HG03442 (cell line): Measurements from ENCODE around the gene JDP2.
A peak's percentile ranks its signal among the peaks of the same experiment; 100 is the strongest.

ENCODE experiments used
- ATAC-seq: cut with Tn5 transposase; IDR thresholded peaks from one replicate; pipeline ENCODE4 v1.9.1; 2021; ENCODE audit warnings: mild to moderate bottlenecking, moderate library complexity; ENCODE audit not compliant: unreplicated experiment

Gene JDP2

DNA sequence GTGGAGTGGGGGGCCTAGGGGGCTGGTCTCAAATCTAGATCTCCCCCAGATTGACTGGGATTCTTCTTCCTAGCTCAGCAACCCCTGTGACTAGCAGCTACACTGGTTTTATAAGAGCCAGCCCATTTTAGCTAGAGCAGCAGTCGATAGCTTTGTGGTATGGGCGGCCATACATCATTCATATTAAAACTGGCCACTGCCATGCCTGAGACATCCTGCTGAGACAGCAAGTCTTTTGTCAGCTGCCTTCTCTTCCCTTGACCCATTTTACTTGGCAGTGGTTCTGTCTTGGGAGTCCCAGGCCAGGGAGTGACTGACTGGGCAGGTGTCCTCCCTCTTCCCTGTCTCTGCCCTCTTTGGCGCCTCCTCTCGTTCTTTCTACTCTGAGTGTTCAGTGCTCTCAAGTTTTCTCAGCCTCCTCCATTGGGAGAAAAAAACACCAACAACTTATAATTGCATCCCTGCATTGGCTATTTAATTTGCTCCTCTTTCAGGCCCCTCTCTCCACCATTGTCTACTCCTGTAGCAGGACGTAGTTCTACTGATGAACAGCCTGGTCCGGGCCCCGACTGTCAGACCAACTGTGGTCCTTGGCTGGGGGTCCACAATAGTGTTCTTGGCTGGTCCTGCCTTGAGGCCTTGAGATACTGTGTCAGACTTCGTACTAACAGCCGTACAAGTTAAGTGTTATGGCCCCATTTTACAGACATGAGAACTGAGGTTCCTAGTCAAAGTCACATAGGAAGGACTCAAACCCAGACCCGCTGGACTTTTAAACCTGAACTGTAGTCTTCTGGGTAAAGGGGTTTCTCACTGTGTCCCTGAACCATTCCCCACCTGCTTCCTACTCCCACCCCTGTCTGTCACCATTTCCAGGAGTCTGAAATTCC is 18.3 kb upstream of the JDP2 start:
- no peak for ATAC-seq

DNA sequence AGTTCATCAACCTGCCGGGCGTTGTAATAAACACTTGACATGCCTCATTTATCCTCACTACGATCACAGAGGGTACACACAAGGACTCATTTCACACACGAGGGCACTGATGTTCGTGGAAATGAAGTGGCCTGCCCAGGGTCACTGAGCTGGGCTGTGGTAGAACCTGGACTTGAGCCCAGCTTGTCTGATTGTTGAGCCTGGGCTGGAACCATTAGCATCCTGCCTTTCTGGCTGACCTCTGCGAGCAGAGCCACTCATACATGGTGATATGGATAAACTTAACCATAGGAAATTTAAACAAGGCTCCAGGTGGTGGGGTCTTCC is 16.6 kb upstream of the JDP2 start:
- ATAC-seq: no peak

- no peak for ATAC-seq
Measured at GRCh38 chr14:75413013-75413412, 14.8 kb upstream of the JDP2 start.

GRCh38 chr14:75417674-75418073 is 10.1 kb upstream of the JDP2 start:
- ATAC-seq: no peak

GRCh38 chr14:75418850-75419768 is 8.7 kb upstream of the JDP2 start:
- ATAC-seq: peak; percentile 77

DNA sequence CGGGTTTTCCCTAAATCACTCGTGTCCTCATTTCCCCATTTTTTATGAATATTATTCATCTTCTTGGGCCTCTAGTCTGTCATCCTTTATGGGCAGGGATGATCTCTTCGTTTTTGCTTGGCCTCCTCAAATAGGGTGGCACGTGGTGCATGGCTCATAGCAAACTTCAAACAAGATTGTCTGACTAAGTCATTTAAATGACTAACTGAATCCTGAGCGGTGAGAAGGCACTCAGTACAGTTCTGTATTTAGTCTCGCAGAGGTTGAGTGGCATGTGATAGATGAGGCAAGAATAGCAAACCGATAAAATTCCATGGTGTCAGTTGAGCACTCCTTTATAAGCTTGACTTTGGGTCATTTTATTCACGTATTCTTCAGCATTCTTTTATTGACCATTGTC is 5.7 kb upstream of the JDP2 start:
- no peak for ATAC-seq

- no peak for ATAC-seq
Measured at GRCh38 chr14:75424496-75424895, 3.3 kb upstream of the JDP2 start.

DNA sequence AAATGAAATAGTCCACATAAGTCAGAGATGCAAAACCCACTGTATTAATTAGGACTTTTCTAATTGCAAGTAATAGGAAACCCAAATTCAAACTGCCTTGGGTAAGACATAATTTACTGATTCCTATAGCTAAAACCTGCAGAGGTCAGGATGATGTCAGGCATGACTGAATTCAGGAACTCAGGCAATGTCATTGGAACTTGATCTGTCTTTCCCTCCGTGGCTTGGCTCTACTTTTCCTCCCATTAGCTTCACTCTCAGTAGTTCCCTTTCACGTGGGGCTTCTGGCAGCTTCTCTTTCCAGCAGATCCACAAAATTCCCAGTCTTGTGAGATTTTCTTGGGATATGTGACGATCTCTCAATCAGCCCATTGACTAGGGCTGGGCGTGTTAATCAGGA is 2.4 kb upstream of the JDP2 start:
- no peak for ATAC-seq

DNA sequence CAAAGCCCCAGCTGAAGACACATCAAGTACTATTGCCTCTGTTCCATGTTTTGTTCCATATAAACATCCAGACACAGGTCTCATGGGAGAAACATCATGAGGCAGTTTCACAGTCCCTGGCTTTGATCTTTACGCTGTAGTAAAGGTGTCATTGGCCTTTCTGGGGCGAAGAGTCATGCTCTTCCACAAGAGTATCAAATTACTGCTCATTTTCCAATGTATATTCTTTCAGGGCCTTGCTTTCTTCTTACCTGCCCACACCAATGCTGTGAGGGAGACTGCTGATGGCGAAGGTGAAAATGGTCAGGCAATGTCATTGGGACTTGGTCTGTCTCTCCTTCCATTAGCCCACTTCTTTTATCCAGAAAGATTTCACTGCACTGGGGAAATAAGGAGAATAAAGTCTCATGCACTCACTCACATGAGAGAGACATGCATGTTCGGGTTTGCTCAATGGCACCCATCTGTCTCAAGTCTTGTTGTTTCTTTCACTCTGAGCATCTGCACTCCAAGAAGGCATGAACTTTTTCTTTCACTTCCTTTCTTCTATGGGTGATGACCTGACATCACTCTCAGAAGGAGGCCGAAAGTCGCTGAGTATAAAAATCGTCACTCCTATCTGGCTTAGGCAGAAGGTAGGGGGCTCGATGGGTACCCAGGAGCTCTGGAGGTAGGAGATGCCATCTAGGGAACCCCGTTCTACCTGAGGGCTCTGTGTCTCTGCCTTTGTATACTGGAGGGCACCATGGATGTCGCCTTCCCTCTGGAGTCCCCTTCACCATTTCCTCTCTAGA is 1.3 kb upstream of the JDP2 start:
- peak; percentile 35 for ATAC-seq

- ATAC-seq: peak; percentile 30
Measured at GRCh38 chr14:75427126-75427481, 718 bp upstream of the JDP2 start.

- peak; percentile 30 for ATAC-seq
Measured at GRCh38 chr14:75428230-75429104, 645 bp downstream of the JDP2 start.

- no peak for ATAC-seq
Measured at GRCh38 chr14:75429562-75429961, 1.7 kb downstream of the JDP2 start.

GRCh38 chr14:75430116-75430515 is 2.3 kb downstream of the JDP2 start:
- ATAC-seq: no peak

DNA sequence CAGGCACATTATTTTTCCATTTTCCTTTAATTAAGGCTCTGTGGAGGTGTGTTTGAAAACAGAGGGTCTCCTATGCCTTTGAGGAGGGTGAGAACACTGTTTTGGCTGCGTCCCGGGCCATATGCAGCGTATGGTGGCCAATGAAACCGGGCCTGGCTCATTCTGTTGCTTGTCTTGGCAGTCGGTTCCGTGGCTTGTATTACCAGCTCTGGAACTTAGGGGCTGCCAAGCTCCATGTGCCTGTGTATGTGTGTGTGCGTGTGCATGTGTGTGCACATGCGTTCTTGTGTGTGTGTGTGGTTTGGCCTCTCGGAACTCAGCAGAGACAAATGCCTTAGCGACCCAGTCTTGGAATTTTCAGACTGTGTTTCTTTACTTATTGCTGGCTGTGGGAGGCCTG is 2.7 kb downstream of the JDP2 start:
- no peak for ATAC-seq

DNA sequence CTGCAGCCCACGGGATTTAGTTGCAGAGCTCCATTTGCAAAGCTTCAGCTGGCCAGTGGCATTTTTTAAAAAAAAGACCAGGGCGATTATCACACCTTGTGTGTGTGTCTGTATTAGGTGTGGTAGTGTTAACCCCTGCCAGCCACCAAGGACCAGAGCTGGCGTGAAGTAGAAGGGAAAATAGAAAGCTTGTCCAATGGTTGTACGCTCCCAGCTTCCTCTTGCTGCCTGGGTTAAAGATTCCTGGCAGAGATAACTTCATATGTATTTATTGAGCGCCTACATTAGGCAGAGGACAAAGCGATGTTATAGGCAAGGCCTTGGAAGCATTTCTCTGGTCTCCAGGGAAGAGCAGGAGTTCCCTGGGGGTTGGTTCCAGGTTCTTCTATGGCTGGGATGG is 3.2 kb downstream of the JDP2 start:
- no peak for ATAC-seq

GRCh38 chr14:75431827-75432226 is 4.0 kb downstream of the JDP2 start:
- ATAC-seq: no peak

DNA sequence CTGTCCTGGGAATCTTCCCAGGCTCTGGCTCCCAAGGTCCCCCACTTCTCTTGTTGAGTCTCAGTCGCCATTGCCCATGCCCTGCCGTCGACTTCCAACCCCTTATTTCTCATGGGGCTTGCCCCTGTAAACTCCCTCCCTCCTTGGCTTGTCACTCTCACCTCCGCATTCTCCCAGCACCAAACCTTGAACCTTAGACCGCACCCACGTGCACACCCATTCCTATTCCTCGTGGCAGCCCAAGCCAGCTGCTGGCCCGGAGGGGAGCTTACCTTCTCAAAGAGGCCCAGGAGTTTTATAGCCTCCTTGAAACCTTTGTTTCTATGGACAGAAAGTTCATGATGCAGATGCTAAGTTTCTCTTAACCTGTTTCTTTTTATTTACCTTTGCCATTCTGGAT is 4.6 kb downstream of the JDP2 start:
- no peak for ATAC-seq

GRCh38 chr14:75433631-75434071 is 5.8 kb downstream of the JDP2 start:
- ATAC-seq: no peak

DNA sequence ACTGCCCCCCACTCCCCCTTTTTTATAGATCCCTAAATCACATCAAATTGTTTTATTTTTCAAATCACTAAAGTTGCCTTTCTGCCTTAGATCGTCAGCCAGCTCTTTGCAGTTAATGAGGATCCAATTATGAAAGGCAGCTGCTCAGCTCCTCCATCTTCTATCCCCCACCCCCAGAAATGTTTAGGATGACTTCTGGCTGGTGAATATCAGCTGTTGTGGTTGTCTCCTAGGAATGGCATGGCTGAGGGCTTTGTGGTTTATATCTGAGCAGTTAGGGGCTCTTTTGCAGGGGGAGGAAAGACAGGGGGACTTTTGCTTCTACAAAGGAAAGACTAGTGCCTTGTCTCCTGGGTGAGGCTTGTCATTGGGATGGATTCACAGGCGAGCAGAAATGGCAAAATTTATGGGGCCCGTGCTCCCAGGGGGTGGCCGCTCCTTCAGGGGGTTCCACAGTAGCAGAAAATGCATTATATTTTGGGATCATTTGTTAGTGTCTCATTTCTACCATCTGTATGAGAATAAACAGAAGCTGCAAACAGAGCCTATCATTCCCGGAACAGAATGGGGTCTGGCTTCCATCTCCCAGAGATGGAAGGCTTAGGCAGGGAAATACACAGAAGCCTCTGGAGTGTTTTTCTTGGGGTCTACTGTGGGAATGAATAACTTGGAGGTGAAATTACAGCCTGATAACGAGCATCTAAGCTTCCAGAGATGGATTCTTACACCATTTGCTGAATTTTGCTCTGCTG is 6.5 kb downstream of the JDP2 start:
- no peak for ATAC-seq

DNA sequence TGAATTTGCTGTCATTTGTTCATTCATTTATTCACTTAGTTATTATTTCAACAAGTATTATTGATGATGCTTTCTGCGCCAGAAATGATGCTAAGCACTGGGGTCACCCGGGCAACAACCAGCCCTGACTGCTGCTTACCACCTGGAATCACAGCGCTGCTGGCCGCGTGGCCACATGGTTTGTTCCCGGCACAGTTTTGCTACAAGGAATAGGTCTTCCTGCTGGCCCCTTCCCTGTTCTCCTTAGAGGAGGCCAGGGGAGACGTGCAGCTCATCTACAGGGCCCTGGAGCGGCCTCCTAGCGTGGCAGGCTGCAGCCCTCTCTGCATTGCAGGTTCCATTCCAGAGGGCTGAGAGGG is 7.0 kb downstream of the JDP2 start:
- ATAC-seq: no peak
